H1 (cell line): ENCODE results near the gene TK1. TPM values are rescaled to one million over a fixed set of nuclear protein-coding genes. Genes with fewer than 3 reads are reported as not detected.

Experiments
- CTCF ChIA-PET: fragments of 300-600 bp; sonication (Branson Sonifier 250); formaldehyde crosslinking; loops from one replicate; lab custom pipeline; 2021; ENCODE audit not compliant: partially characterized antibody; lab: Charles Lee
- POLR2A ChIA-PET: fragments of 300-600 bp; sonication (Branson Sonifier 250); formaldehyde crosslinking; loops from one replicate; lab custom pipeline; 2021; ENCODE audit warnings: inconsistent platforms; ENCODE audit not compliant: partially characterized antibody; lab: Charles Lee
- DNase-seq, 2 experiments: peaks; one replicate each; pipeline versions ENCODE4 v3.0.0 to v3.0.0-alpha.2; 2010 to 2022; ENCODE audit warnings: low spot score in 2 of 2, low read depth in 1 of 2, mixed read lengths in 1 of 2
- FAIRE-seq: peaks from 2 replicates; lab custom pipeline; 2011; peaks lifted over from hg19 to GRCh38; lab: Jason Lieb, UNC
- H2AFZ ChIP-seq: 2 replicates; pipeline ENCODE4 v1.8.1; 2012; ENCODE audit warnings: low read length, inconsistent platforms
- H2AK5ac ChIP-seq: 2 replicates; pipeline ENCODE4 v1.6.1; 2013; ENCODE audit warnings: low read depth, low read length
- H2BK120ac ChIP-seq: replicated peaks from 2 replicates; pipeline ENCODE3; 2013; ENCODE audit warnings: low read depth, low read length, inconsistent platforms
- H2BK12ac ChIP-seq: 2 replicates; pipeline ENCODE4 v1.6.1; 2013; ENCODE audit warnings: low read depth, low read length
- H2BK15ac ChIP-seq: 2 replicates; pipeline ENCODE4 v1.6.1; 2013; ENCODE audit warnings: low read length
- H2BK20ac ChIP-seq: 2 replicates; pipeline ENCODE4 v1.6.1; 2013; ENCODE audit warnings: low read length
- H2BK5ac ChIP-seq: 2 replicates; pipeline ENCODE4 v1.6.1; 2013; ENCODE audit warnings: low read depth, low read length
- H3K14ac ChIP-seq: 2 replicates; pipeline ENCODE4 v1.6.1; 2013; ENCODE audit warnings: inconsistent platforms; ENCODE audit not compliant: insufficient read length
- H3K18ac ChIP-seq: 2 replicates; pipeline ENCODE4 v1.6.1; 2013; ENCODE audit warnings: low read length; ENCODE audit errors: extremely low read depth
- H3K23ac ChIP-seq: 2 replicates; pipeline ENCODE4 v1.6.1; 2013; ENCODE audit warnings: inconsistent platforms; ENCODE audit not compliant: insufficient read length
- H3K23me2 ChIP-seq: 2 replicates; pipeline ENCODE4 v1.6.1; 2013; ENCODE audit warnings: low read depth, low read length
- H3K27ac ChIP-seq: 2 replicates; pipeline ENCODE4 v1.6.1; 2011; ENCODE audit warnings: low read depth, low read length, inconsistent platforms
- H3K27me3 ChIP-seq, 4 experiments: replicated peaks in 1 of 4; 1 replicate in 1 of 4; 2 replicates in 3 of 4; pipeline versions ENCODE4 v1.6.1 to v1.8.1; 2011 to 2013; ENCODE audit warnings: low read length in 3 of 4, mild to moderate bottlenecking in 3 of 4, inconsistent platforms in 2 of 4, mixed read lengths in 2 of 4, moderate library complexity in 1 of 4; ENCODE audit not compliant: control insufficient read depth in 3 of 4, insufficient read depth in 3 of 4; ENCODE audit errors: extremely low read depth in 1 of 4
- H3K36me3 ChIP-seq, 4 experiments: 2 replicates each; pipeline versions ENCODE4 v1.6.1 to v1.8.1; 2011 to 2013; ENCODE audit warnings: mild to moderate bottlenecking in 4 of 4, low read length in 3 of 4, moderate library complexity in 2 of 4, control low read depth in 1 of 4, inconsistent platforms in 1 of 4; ENCODE audit not compliant: insufficient read depth in 4 of 4, control insufficient read depth in 2 of 4
- H3K4ac ChIP-seq: replicated peaks from 2 replicates; pipeline ENCODE3; 2013; ENCODE audit warnings: low read length, low read depth, mixed read lengths, inconsistent platforms; ENCODE audit not compliant: insufficient read length
- H3K4me1 ChIP-seq, 4 experiments: replicated peaks in 1 of 4; 1 replicate in 1 of 4; 2 replicates in 3 of 4; pipeline versions ENCODE4 v1.6.1 to v1.8.1; 2011 to 2013; ENCODE audit warnings: low read length in 3 of 4, inconsistent platforms in 2 of 4, mixed read lengths in 1 of 4; ENCODE audit not compliant: insufficient read depth in 4 of 4, control insufficient read depth in 3 of 4
- H3K4me2 ChIP-seq, 2 experiments: 2 replicates each; pipeline versions ENCODE4 v1.6.1 to v1.8.1; 2011 to 2013; ENCODE audit warnings: low read depth in 2 of 2, low read length in 2 of 2, control low read depth in 1 of 2, inconsistent platforms in 1 of 2, mild to moderate bottlenecking in 1 of 2; ENCODE audit not compliant: insufficient read depth in 1 of 2
- H3K4me3 ChIP-seq, 4 experiments: fragments of 200-600, 300-600 bp in 1 of 4; sonication (generic), shearing (Covaris generic), sonication (Bioruptor Twin) in 1 of 4; 2 replicates each; pipeline versions ENCODE4 v1.5.1 to v1.8.1; 2011 to 2016; ENCODE audit warnings: low read length in 4 of 4, low read depth in 3 of 4, control low read depth in 2 of 4, inconsistent platforms in 2 of 4, mild to moderate bottlenecking in 2 of 4, mixed read lengths in 1 of 4, moderate library complexity in 1 of 4; ENCODE audit not compliant: insufficient read depth in 2 of 4; ENCODE audit errors: extremely low read depth in 1 of 4
- H3K56ac ChIP-seq: replicated peaks from 2 replicates; pipeline ENCODE3; 2013; ENCODE audit warnings: low read depth, mild to moderate bottlenecking, mixed read lengths, low read length, inconsistent platforms; ENCODE audit not compliant: insufficient read length
- H3K79me1 ChIP-seq: 2 replicates; pipeline ENCODE4 v1.6.1; 2013; ENCODE audit warnings: low read depth, low read length, control low read depth
- H3K79me2 ChIP-seq, 2 experiments: 2 replicates each; pipeline versions ENCODE4 v1.6.1 to v1.8.1; 2012 to 2013; ENCODE audit warnings: low read length in 2 of 2, mild to moderate bottlenecking in 2 of 2, inconsistent platforms in 1 of 2; ENCODE audit not compliant: insufficient read depth in 2 of 2, control insufficient read depth in 1 of 2
- H3K9ac ChIP-seq, 4 experiments: replicated peaks in 1 of 4; 1 replicate in 1 of 4; 2 replicates in 3 of 4; pipeline versions ENCODE4 v1.6.1 to v1.8.1; 2011 to 2013; ENCODE audit warnings: low read depth in 3 of 4, low read length in 3 of 4, control low read depth in 2 of 4, mild to moderate bottlenecking in 2 of 4, moderate library complexity in 2 of 4, inconsistent platforms in 1 of 4; ENCODE audit errors: extremely low read depth in 1 of 4
- H3K9me3 ChIP-seq, 2 experiments: 2 replicates each; pipeline versions ENCODE4 v1.6.1 to v1.8.1; 2012 to 2013; ENCODE audit warnings: mild to moderate bottlenecking in 2 of 2, moderate library complexity in 2 of 2, control low read depth in 1 of 2, inconsistent platforms in 1 of 2, low read depth in 1 of 2, low read length in 1 of 2, mixed read lengths in 1 of 2; ENCODE audit not compliant: insufficient read depth in 2 of 2
- H4K20me1 ChIP-seq, 2 experiments: replicated peaks in 1 of 2; 2 replicates each; pipeline versions ENCODE3 to v1.8.1; 2011 to 2013; ENCODE audit warnings: inconsistent platforms in 2 of 2, low read length in 2 of 2, mild to moderate bottlenecking in 1 of 2; ENCODE audit not compliant: insufficient read depth in 2 of 2, control insufficient read depth in 1 of 2
- H4K5ac ChIP-seq: 2 replicates; pipeline ENCODE4 v1.6.1; 2013; ENCODE audit warnings: low read length, low read depth, mixed read lengths, inconsistent platforms; ENCODE audit not compliant: insufficient read length
- H4K8ac ChIP-seq: 2 replicates; pipeline ENCODE4 v1.8.0; 2013; ENCODE audit warnings: mild to moderate bottlenecking, moderate library complexity, low read length, inconsistent platforms; ENCODE audit not compliant: insufficient read depth; ENCODE audit errors: extremely low read depth
- H4K91ac ChIP-seq: replicated peaks from 2 replicates; pipeline ENCODE3; 2013; ENCODE audit warnings: low read length, mixed read lengths, inconsistent platforms; ENCODE audit not compliant: insufficient read length
- ASH2L ChIP-seq: fragments of 200-600, 300-600 bp; sonication (generic); IDR thresholded peaks from one replicate; pipeline ENCODE4 v1.7.1; 2017; ENCODE audit warnings: low read length
- BCL11A ChIP-seq, 2 experiments: IDR thresholded peaks; one replicate each; pipeline ENCODE4 v1.6.1; 2011; ENCODE audit warnings: low read depth in 2 of 2, low read length in 2 of 2, mild to moderate bottlenecking in 2 of 2
- EZH2 ChIP-seq: fragments of 200-600 bp; sonication (generic); IDR thresholded peaks from 2 replicates; pipeline ENCODE4 v1.7.1; 2012; ENCODE audit warnings: low read depth, mild to moderate bottlenecking, moderate library complexity, low read length, inconsistent platforms; ENCODE audit not compliant: severe bottlenecking
- MAFK ChIP-seq: IDR thresholded peaks from 2 replicates; pipeline ENCODE4 v1.6.1; 2012; ENCODE audit warnings: low read depth, mild to moderate bottlenecking, improper control_type of control experiment, low read length
- RAD21 ChIP-seq, 2 experiments: IDR thresholded peaks in 1 of 2; conservative IDR thresholded peaks in 1 of 2; 2 replicates each; pipeline ENCODE4 v1.6.1; 2011; ENCODE audit warnings: low read depth in 2 of 2, low read length in 2 of 2, improper control_type of control experiment in 1 of 2, inconsistent platforms in 1 of 2, mild to moderate bottlenecking in 1 of 2, moderate library complexity in 1 of 2
- RFX5 ChIP-seq: IDR thresholded peaks from 2 replicates; pipeline ENCODE4 v1.6.1; 2011; ENCODE audit warnings: low read depth, low read length, improper control_type of control experiment, borderline replicate concordance
- RNF2 ChIP-seq: fragments of 200-900, 300-1000 bp; sonication (generic); IDR thresholded peaks from 2 replicates; pipeline ENCODE4 v1.7.1; 2016; ENCODE audit warnings: borderline replicate concordance, low read depth, mild to moderate bottlenecking, antibody characterized with exemption, low read length; ENCODE audit not compliant: poor library complexity, severe bottlenecking; ENCODE audit errors: missing control alignments
- SP2 ChIP-seq: IDR thresholded peaks from 2 replicates; pipeline ENCODE4 v1.6.1; 2012; ENCODE audit warnings: mild to moderate bottlenecking, low read length, inconsistent platforms
- WGBS, 2 experiments: shearing (Covaris generic) in 1 of 2; methylation state at CpG; one replicate each; pipeline versions ENCODE4 v1.1.6 to v1.1.7; 2013 to 2015; ENCODE audit warnings: low lambda C conversion rate in 2 of 2, mixed read lengths in 2 of 2, inconsistent platforms in 1 of 2, low coverage in 1 of 2, missing lambda C conversion rate in 1 of 2; ENCODE audit not compliant: insufficient replicate concordance in 2 of 2, insufficient coverage in 1 of 2, insufficient read length in 1 of 2; ENCODE audit errors: extremely low coverage in 1 of 2, missing lambda C conversion rate in 1 of 2; 5-methylcytosine and 5-hydroxymethylcytosine counted together
- polyA plus RNA-seq, 7 experiments: library from polyadenylated mRNA; depleted of rRNA in 3 of 7; stranded (reverse) in 5 of 7; unstranded in 2 of 7; fragments of >200 nt in 5 of 7; fragments of 200-250 nt in 2 of 7; gene quantifications; 1 replicate in 5 of 7; 2 replicates in 1 of 7; 4 replicates in 1 of 7; pipeline versions ENCODE4 v1.2.1 to v1.2.3, GENCODE V29; 2011 to 2013; ENCODE audit warnings: missing spikeins in 2 of 7, mixed read lengths in 2 of 7
- total RNA-seq: library from RNA; stranded (reverse); fragmentation: NEBNext Ultra II Directional; extraction: Animal tissue kit (Norgen Biotek cat#: 25700); gene quantifications from 2 replicates; pipeline ENCODE4 v1.2.1, GENCODE V29; 2021
- TF ChIP-seq, protein P1 (sequence below): IDR thresholded peaks from 2 replicates; pipeline ENCODE4 v1.6.1; 2011; ENCODE audit warnings: low read depth, mild to moderate bottlenecking, low read length; ENCODE audit not compliant: insufficient read depth
- TF ChIP-seq, protein P2 (sequence below): IDR thresholded peaks from 2 replicates; pipeline ENCODE4 v1.6.1; 2012; ENCODE audit warnings: inconsistent platforms

The TK1 gene
- total and polyA plus RNA-seq, 2 of the 8 experiments (the other 6 are each of a cell fraction or from before 2014, with no cell fraction given): 66.9 to 147 TPM

DNA sequence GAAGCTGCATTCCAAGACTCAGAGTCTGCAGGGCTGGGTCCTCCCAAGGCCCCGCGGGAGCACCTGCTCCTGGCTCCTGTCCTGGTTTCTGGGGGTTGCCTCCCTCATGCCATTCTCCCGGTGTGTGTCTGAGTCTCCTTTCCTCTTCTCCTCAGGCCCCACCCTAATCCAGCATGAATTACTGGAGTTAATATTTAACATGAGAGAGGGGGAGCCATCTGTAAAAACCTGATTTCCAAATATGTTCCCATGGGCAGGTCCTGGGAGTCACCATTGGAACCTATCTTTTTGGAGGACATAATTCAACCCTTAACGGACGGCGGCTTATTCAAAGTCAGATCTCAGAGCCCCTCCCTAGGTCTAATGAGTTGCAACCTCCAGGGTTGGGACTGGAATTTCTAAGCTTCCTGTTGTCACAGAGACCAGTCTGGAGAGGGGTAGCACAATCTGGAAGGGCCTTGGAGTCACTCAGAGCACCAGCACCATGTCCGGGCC lies 35.3 kb downstream of the TK1 start:
- H3K27me3 ChIP-seq: no peaks in the 10 kb centered on the region
- CTCF ChIA-PET: interaction anchor here (0.5 to 2.4 kb wide), 5 partner anchors 8 to 285 kb away, joined by 3 to 9 read pairs (median 4); no protein-coding TSS in a partner anchor
- TF ChIP-seq ASH2L (no peak), RFX5 (no peak), RAD21 (IDR thresholded peaks at IDR 0.05 in 1 of 2, conservative IDR thresholded peaks at IDR 0.05 in 1 of 2; ENCODE audit: low read depth in 2 of 2, low read length in 2 of 2) (no peak), BCL11A (IDR thresholded peaks at IDR 0.05; ENCODE audit: low read depth in 2 of 2, low read length in 2 of 2) (no peak), MAFK (no peak), EZH2 (no peak), RNF2 (no peak), SP2 (no peak)
- TF ChIP-seq, protein P1, sequence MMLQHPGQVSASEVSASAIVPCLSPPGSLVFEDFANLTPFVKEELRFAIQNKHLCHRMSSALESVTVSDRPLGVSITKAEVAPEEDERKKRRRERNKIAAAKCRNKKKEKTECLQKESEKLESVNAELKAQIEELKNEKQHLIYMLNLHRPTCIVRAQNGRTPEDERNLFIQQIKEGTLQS: no peak
- TF ChIP-seq, protein P2, sequence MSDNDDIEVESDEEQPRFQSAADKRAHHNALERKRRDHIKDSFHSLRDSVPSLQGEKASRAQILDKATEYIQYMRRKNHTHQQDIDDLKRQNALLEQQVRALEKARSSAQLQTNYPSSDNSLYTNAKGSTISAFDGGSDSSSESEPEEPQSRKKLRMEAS: no peak

More for the DNA sequence above, 35.3 kb downstream of the TK1 start:
- Histone ChIP-seq H3K4ac (no peak overlapping the region), H2AFZ (no peak overlapping the region), H3K23ac (no peak overlapping the region), H3K9ac (no peak overlapping the region), H3K18ac (no peak overlapping the region), H4K20me1 (no peaks in the 10 kb centered on the region), H3K36me3 (no peaks in the 10 kb centered on the region), H2BK12ac (no peak overlapping the region), H2BK20ac (no peak overlapping the region), H4K5ac (no peak overlapping the region), H3K23me2 (no peaks in the 10 kb centered on the region), H3K14ac (no peak overlapping the region), H3K4me3 (no peak overlapping the region), H2AK5ac (no peak overlapping the region), H3K9me3 (no peaks in the 10 kb centered on the region), H4K8ac (no peak overlapping the region), H3K27ac (no peak overlapping the region), H2BK120ac (no peak overlapping the region), H3K4me2 (no peak overlapping the region), H2BK15ac (no peak overlapping the region), H3K4me1 (no peaks in the 10 kb centered on the region; a peak in 2 of 7 replicates), H2BK5ac (no peak overlapping the region; the same call in 1 of the 2 replicates), H3K79me1 (no peaks in the 10 kb centered on the region), H3K56ac (no peak overlapping the region), H3K79me2 (no peaks in the 10 kb centered on the region), H4K91ac (no peak overlapping the region)
- POLR2A ChIA-PET: interaction anchor here (0.9 to 1.1 kb wide), 3 partner anchors 13 to 34 kb away, joined by 3 to 4 read pairs (median 3); no protein-coding TSS in a partner anchor
- FAIRE-seq (no peak), DNase-seq (no peak)
- 91% methylated on average over 6 of the region's 7 CpGs; no CpG with 5 or more reads in 1 of the 2 experiments for WGBS, 2 experiments
